ENCODE data around the gene CREG1. TPM values are rescaled to one million over a fixed set of nuclear protein-coding genes. Genes with fewer than 3 reads are reported as not detected.

The CREG1 gene
- total RNA-seq, 1 experiment from 2014 or later: 91.5 TPM

DNA sequence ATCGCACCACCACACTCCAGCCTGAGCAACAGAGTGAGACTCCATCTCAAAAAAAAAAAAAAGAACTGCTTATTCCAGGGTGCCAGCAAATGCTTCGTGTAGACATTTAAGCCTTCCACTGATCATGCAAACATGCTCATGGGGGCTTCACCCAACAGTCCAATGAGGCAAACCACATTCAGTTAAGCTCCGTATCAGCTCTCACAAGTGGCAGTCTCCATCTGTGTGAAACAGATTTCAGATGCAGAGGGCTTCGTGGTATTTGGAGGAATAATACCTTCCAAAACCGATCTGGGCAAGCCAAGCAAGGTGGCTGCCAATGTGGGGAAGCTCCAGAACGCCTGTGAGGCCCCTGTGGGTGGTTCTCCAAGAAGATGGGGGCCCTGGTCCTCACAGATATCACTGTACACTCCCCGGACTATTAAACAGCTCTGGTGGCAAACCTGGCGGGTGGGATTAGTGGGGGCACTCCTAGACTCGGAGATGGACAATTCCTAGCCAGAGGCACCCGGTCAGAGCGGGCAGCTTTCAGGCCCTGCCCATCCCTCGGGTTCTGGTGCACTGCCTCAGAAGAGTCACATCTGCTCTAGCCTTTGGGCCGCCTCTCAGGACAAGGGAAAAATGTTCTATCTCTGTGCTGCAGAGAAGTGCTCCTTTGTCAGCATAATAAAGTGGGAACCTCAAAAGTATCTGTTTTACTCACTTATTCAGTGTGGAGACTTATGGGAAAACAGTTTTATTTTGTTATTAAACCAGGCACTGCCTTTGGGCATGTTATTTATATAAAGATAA, 10.2 kb downstream of the CREG1 start:
- CTCF ChIA-PET: interaction anchor here (1.5 kb wide), 1 partner anchor 10 kb away, joined by 5 read pairs; no protein-coding TSS in a partner anchor
- Histone ChIP-seq H3K27me3 (replicated peaks; ENCODE audit: control insufficient read depth, insufficient read depth, low read length) (no peaks in the 10 kb centered on the region), H3K4me3 (ENCODE audit: low read depth, low read length) (no peak overlapping the region), H3K9me3 (no peaks in the 10 kb centered on the region), H3K36me3 (ENCODE audit: control insufficient read depth, insufficient read depth, low read length) (no peaks in the 10 kb centered on the region; the same call in none of the 2 replicates), H3K4me1 (peaks cover 4% of the 10 kb centered on the region; the same call in 1 of the 2 replicates)
- peaks cover 10% of the 10 kb centered on the region for H3K4me1 Mint-ChIP-seq (ENCODE audit: low read depth, unreplicated experiment)
- H3K36me3 Mint-ChIP-seq (ENCODE audit: insufficient read depth, unreplicated experiment): peaks cover 30% of the 10 kb centered on the region
- H3K27ac Mint-ChIP-seq (ENCODE audit: unreplicated experiment): no peak overlapping the region
- H3K4me3 Mint-ChIP-seq (ENCODE audit: unreplicated experiment): no peak overlapping the region
- TF ChIP-seq, protein P1, sequence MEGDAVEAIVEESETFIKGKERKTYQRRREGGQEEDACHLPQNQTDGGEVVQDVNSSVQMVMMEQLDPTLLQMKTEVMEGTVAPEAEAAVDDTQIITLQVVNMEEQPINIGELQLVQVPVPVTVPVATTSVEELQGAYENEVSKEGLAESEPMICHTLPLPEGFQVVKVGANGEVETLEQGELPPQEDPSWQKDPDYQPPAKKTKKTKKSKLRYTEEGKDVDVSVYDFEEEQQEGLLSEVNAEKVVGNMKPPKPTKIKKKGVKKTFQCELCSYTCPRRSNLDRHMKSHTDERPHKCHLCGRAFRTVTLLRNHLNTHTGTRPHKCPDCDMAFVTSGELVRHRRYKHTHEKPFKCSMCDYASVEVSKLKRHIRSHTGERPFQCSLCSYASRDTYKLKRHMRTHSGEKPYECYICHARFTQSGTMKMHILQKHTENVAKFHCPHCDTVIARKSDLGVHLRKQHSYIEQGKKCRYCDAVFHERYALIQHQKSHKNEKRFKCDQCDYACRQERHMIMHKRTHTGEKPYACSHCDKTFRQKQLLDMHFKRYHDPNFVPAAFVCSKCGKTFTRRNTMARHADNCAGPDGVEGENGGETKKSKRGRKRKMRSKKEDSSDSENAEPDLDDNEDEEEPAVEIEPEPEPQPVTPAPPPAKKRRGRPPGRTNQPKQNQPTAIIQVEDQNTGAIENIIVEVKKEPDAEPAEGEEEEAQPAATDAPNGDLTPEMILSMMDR (IDR thresholded peaks at IDR 0.05; ENCODE audit: insufficient read depth in 1 of 2, low read depth in 1 of 2, low read length in 1 of 2, severe bottlenecking in 1 of 2, unreplicated experiment in 1 of 2): no peak
- intact Hi-C loops (cut with micrococcal nuclease; ENCODE audit: unreplicated experiment): no loop called here
- no peaks in the 10 kb centered on the region for H3K27me3 Mint-ChIP-seq (ENCODE audit: insufficient read depth, unreplicated experiment)
- H3K9me3 Mint-ChIP-seq (ENCODE audit: unreplicated experiment): no peaks in the 10 kb centered on the region
- POLR2A ChIA-PET: no interaction called here
- no peak for DNase-seq
- BruUV-seq (replicated peaks): no TSS peak

DNA sequence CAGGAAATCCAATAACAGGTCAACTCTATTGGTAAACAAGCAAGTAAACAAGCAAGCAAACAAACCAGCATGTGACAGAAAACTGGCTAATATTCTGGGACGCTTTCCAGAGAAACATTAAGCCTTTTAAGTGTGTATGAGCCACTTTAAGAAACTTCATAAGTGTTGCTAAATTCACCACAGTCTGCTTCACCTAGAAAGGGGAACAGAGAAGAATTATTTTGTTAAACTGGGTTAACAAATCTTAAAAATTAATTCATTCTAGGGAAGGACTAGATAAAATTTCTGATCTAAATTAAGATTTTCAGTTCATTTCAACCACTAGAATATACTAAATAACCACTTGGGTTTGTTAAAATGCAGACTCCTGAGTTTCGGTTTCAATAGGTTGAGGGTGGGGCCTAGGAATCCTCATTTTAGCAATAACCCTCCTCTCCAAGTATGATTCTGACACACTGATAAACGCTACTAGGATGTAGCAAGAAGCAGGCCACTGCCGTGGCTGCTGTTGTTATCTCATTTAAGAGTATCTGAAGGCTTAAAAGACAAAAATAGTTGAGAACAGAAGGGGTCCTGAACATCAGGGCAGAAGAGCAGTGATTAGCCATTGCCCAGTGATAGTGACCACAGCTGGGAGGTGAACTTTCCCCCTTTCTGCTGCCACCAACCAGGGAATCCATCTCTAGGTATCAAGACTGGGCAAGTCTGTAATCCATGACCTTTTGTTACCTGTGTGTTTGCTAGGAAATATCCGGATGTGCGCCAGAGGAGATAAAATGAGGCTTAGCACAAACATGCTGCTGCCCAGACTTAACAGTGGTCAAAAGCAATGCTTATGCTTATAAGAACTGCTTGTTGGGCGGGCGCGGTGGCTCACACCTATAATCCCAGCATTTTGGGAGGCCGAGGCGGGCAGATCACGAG, 11.2 kb downstream of the CREG1 start:
- Histone ChIP-seq H3K36me3 (ENCODE audit: control insufficient read depth, insufficient read depth, low read length) (no peaks in the 10 kb centered on the region; the same call in none of the 2 replicates), H3K4me3 (ENCODE audit: low read depth, low read length) (no peak overlapping the region), H3K27me3 (replicated peaks; ENCODE audit: control insufficient read depth, insufficient read depth, low read length) (no peaks in the 10 kb centered on the region), H3K4me1 (peaks cover 4% of the 10 kb centered on the region; the same call in 1 of the 2 replicates), H3K9me3 (no peaks in the 10 kb centered on the region)
- TF ChIP-seq, protein P1 (IDR thresholded peaks at IDR 0.05; ENCODE audit: insufficient read depth in 1 of 2, low read depth in 1 of 2, low read length in 1 of 2, severe bottlenecking in 1 of 2, unreplicated experiment in 1 of 2): no peak
- no peak overlapping the region for H3K4me3 Mint-ChIP-seq (ENCODE audit: unreplicated experiment)
- no peak overlapping the region for H3K27ac Mint-ChIP-seq (ENCODE audit: unreplicated experiment)
- BruUV-seq (replicated peaks): no TSS peak
- CTCF ChIA-PET: interaction anchor here (1.5 kb wide), 1 partner anchor 11 kb away, joined by 3 read pairs; the partner anchor contains the start of gene CREG1
- no peak for DNase-seq
- no peaks in the 10 kb centered on the region for H3K27me3 Mint-ChIP-seq (ENCODE audit: insufficient read depth, unreplicated experiment)
- POLR2A ChIA-PET: no interaction called here
- H3K36me3 Mint-ChIP-seq (ENCODE audit: insufficient read depth, unreplicated experiment): peaks cover 23% of the 10 kb centered on the region
- no peaks in the 10 kb centered on the region for H3K9me3 Mint-ChIP-seq (ENCODE audit: unreplicated experiment)
- intact Hi-C loops (cut with micrococcal nuclease; ENCODE audit: unreplicated experiment): no loop called here
- peaks cover 10% of the 10 kb centered on the region for H3K4me1 Mint-ChIP-seq (ENCODE audit: low read depth, unreplicated experiment)

DNA sequence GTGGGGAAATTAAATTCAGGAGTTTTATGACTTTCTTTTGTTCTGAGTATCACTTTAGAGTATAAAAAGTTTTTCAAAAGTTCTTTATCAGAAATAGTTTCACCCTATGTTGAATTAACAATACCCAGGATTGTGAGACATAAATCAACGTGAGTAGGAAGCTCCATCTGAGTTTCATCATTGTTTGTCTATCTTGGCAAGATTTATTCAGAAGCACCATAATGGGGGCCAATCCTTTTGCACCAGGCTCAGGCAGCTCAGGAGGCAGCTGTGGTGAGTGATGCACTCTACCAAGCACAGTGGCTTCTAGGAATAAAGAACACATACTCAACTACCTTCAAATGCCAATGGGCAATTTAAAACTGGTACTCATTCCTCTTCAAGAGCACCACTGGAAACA, 12.0 kb downstream of the CREG1 start:
- ChIA-PET POLR2A (no interaction called here), CTCF (interaction anchor here (1.5 kb wide), 1 partner anchor 12 kb away, joined by 3 read pairs; the partner anchor contains the start of gene CREG1)
- TF ChIP-seq, protein P1 (IDR thresholded peaks at IDR 0.05; ENCODE audit: insufficient read depth in 1 of 2, low read depth in 1 of 2, low read length in 1 of 2, severe bottlenecking in 1 of 2, unreplicated experiment in 1 of 2): no peak
- Histone ChIP-seq H3K4me3 (ENCODE audit: low read depth, low read length) (no peak overlapping the region), H3K9me3 (no peaks in the 10 kb centered on the region), H3K27me3 (replicated peaks; ENCODE audit: control insufficient read depth, insufficient read depth, low read length) (no peaks in the 10 kb centered on the region), H3K4me1 (peaks cover 4% of the 10 kb centered on the region; the same call in 1 of the 2 replicates), H3K36me3 (ENCODE audit: control insufficient read depth, insufficient read depth, low read length) (no peaks in the 10 kb centered on the region; the same call in none of the 2 replicates)
- H3K4me1 Mint-ChIP-seq (ENCODE audit: low read depth, unreplicated experiment): peaks cover 10% of the 10 kb centered on the region
- peaks cover 18% of the 10 kb centered on the region for H3K36me3 Mint-ChIP-seq (ENCODE audit: insufficient read depth, unreplicated experiment)
- BruUV-seq (replicated peaks): no TSS peak
- no peak overlapping the region for H3K4me3 Mint-ChIP-seq (ENCODE audit: unreplicated experiment)
- no peak overlapping the region for H3K27ac Mint-ChIP-seq (ENCODE audit: unreplicated experiment)
- no peaks in the 10 kb centered on the region for H3K27me3 Mint-ChIP-seq (ENCODE audit: insufficient read depth, unreplicated experiment)
- no peak for DNase-seq
- intact Hi-C loops (cut with micrococcal nuclease; ENCODE audit: unreplicated experiment): no loop called here
- no peaks in the 10 kb centered on the region for H3K9me3 Mint-ChIP-seq (ENCODE audit: unreplicated experiment)
